Measurements from ENCODE around the gene PI4KA. TPM values are rescaled to one million over a fixed set of nuclear protein-coding genes. Genes with fewer than 3 reads are reported as not detected.

Gene PI4KA
- total and polyA plus RNA-seq, 2 of the 13 experiments (the other 11 are each of a cell fraction or from before 2014, with no cell fraction given) = 27.4 to 56.4 TPM

GRCh38 chr22:20777420-20778177 lies 81.0 kb downstream of the PI4KA start (continued):
- peak; percentile 78 for TF ChIP-seq ZBTB39 (CRISPR knock-in tag; IDR thresholded peaks at IDR 0.05)
- no peak for TF ChIP-seq LRRFIP1 (CRISPR knock-in tag; conservative IDR thresholded peaks at IDR 0.05)
- TF ChIP-seq GABPB1 (CRISPR knock-in tag; IDR thresholded peaks at IDR 0.05) = 0 out of 2 replicates have a peak, but pooled peaks have one; percentile 17
- no peak for TF ChIP-seq SPEN (CRISPR knock-in tag; IDR thresholded peaks at IDR 0.05; ENCODE audit: low read depth)
- TF ChIP-seq ZBTB42 (CRISPR knock-in tag; IDR thresholded peaks at IDR 0.05) = no peak
- no peak for TF ChIP-seq GPN1 (CRISPR knock-in tag; IDR thresholded peaks at IDR 0.05; ENCODE audit: borderline replicate concordance)
- TF ChIP-seq TFAP4 (IDR thresholded peaks at IDR 0.05; ENCODE audit: borderline replicate concordance, low read depth) = peak; percentile 62; the same call in 1 of the 2 replicates
- peak; percentile 80; the same call in 1 of the 2 replicates for TF ChIP-seq STAT6 (CRISPR knock-in tag; IDR thresholded peaks at IDR 0.05; ENCODE audit: borderline replicate concordance)
- TF ChIP-seq GTF2F1 (IDR thresholded peaks at IDR 0.05; ENCODE audit: low read length) = no peak
- no peak for TF ChIP-seq DNMT3B (CRISPR knock-in tag; conservative IDR thresholded peaks at IDR 0.05)
- peak; percentile 95; the same call in 1 of the 2 replicates for TF ChIP-seq GATA4 (IDR thresholded peaks at IDR 0.05; ENCODE audit: borderline replicate concordance, low read depth)
- peak; percentile 99 for TF ChIP-seq SOX5 (CRISPR knock-in tag; IDR thresholded peaks at IDR 0.05; ENCODE audit: borderline replicate concordance)
- TF ChIP-seq ZNF20 (CRISPR knock-in tag; IDR thresholded peaks at IDR 0.05) = no peak
- TF ChIP-seq LBX2 (CRISPR knock-in tag; IDR thresholded peaks at IDR 0.05; ENCODE audit: borderline replicate concordance) = no peak
- no peak for TF ChIP-seq ADNP (CRISPR knock-in tag; IDR thresholded peaks at IDR 0.05)
- no peak for TF ChIP-seq NFATC3 (CRISPR knock-in tag; IDR thresholded peaks at IDR 0.05)
- no peak for TF ChIP-seq ZNF317 (CRISPR knock-in tag; IDR thresholded peaks at IDR 0.05)
- no peak for TF ChIP-seq SRY (CRISPR knock-in tag; IDR thresholded peaks at IDR 0.05)
- no peak for TF ChIP-seq CSRNP2 (CRISPR knock-in tag; conservative IDR thresholded peaks at IDR 0.05; ENCODE audit: low read depth)

All from HepG2 (cell line).